ENCODE results near the gene SDR9C7.
A peak's percentile ranks its signal among the peaks of the same experiment; 100 is the strongest.
"Not testable (repeated sequence)": the region's sequence is repeated elsewhere in the genome, so short reads cannot be mapped to it uniquely, and the experiment has no call there.

The SDR9C7 gene

DNA sequence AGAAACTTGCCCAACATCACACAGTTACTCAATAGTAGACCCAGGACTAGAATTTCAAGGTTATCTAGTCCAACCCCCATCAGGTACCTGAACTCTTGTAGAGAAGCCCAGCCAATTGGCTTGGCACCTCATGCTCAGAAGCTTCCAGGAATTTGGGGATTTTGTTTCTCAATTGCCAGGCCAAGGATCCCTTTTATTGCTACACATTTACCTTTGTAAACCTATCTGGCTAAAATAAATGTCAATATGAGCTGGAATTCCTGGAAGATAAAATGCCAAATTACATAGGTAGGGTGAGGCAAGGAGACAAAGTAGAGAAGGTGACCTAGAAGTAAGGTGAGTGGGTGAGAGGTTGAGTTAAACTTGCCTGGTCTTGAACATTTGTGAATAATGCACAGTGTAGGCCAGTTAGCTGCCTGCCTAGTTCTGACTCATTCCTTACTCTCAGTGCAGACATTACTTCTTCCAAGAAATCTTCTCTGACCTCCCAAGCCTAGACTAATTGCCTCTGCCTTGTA lies 36.3 kb downstream of the SDR9C7 start:
- peak in 1 of 2 donors; percentile 13 for DNase-seq (ENCODE audit: low read depth in 2 of 2)

DNA sequence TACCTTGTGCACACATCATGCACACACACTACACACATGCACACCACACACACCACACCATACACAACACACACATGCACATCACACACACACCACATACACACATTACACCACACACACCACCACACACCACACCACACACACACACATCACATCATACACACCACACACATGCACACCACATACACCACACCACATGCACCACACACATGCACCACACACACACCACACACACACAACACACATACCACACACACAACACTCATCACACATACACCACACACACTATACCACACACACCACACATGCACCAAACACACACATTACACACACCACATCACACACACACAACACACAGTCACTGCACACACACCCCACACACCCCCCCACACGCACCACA lies 38.1 kb downstream of the SDR9C7 start:
- no peak overlapping the region for H3K4me3 ChIP-seq (replicated peaks in 1 of 2; ENCODE audit: low read depth in 2 of 2, low read length in 2 of 2)
- TF ChIP-seq, protein P1, sequence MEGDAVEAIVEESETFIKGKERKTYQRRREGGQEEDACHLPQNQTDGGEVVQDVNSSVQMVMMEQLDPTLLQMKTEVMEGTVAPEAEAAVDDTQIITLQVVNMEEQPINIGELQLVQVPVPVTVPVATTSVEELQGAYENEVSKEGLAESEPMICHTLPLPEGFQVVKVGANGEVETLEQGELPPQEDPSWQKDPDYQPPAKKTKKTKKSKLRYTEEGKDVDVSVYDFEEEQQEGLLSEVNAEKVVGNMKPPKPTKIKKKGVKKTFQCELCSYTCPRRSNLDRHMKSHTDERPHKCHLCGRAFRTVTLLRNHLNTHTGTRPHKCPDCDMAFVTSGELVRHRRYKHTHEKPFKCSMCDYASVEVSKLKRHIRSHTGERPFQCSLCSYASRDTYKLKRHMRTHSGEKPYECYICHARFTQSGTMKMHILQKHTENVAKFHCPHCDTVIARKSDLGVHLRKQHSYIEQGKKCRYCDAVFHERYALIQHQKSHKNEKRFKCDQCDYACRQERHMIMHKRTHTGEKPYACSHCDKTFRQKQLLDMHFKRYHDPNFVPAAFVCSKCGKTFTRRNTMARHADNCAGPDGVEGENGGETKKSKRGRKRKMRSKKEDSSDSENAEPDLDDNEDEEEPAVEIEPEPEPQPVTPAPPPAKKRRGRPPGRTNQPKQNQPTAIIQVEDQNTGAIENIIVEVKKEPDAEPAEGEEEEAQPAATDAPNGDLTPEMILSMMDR (IDR thresholded peaks at IDR 0.05; ENCODE audit: low read depth, low read length): no peak
- no peak for DNase-seq (ENCODE audit: low read depth in 2 of 2)

More for the DNA sequence above, 36.3 kb downstream of the SDR9C7 start:
- H3K4me3 ChIP-seq (replicated peaks in 1 of 2; ENCODE audit: low read depth in 2 of 2, low read length in 2 of 2): no peak overlapping the region
- TF ChIP-seq, protein P1 (IDR thresholded peaks at IDR 0.05; ENCODE audit: low read depth, low read length): no peak

- TF ChIP-seq, protein P1 (IDR thresholded peaks at IDR 0.05; ENCODE audit: low read depth, low read length): no peak
- peak in 1 of 2 donors; percentile 14 for DNase-seq (ENCODE audit: low read depth in 2 of 2)
- no peak overlapping the region for H3K4me3 ChIP-seq (replicated peaks in 1 of 2; ENCODE audit: low read depth in 2 of 2, low read length in 2 of 2)
Measured at GRCh38 chr12:56894698-56895368, 39.4 kb downstream of the SDR9C7 start.

DNA sequence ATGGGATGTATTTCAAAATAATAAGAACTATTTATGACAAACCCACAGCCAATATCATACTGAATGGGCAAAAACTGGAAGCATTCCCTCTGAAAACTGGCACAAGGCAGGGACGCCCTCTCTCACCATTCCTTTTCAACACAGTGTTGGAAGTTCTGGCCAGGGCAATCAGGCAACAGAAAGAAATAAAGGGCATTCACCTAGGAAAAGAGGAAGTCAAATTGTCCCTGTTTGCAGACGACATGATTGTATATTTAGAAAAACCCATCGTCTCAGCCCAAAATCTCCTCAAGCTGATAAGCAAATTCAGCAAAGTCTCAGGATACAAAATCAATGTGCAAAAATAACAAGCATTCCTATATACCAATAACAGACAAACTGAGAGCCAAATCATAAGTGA lies 42.3 kb downstream of the SDR9C7 start:
- H3K4me3 ChIP-seq (replicated peaks in 1 of 2; ENCODE audit: low read depth in 2 of 2, low read length in 2 of 2); DNase-seq (ENCODE audit: low read depth in 2 of 2): not testable (repeated sequence)

- TF ChIP-seq, protein P1 (IDR thresholded peaks at IDR 0.05; ENCODE audit: low read depth, low read length): no peak
- no peak overlapping the region for H3K4me3 ChIP-seq (replicated peaks in 1 of 2; ENCODE audit: low read depth in 2 of 2, low read length in 2 of 2)
- no peak for DNase-seq (ENCODE audit: low read depth in 2 of 2)
Measured at GRCh38 chr12:56886319-56886718, 47.9 kb downstream of the SDR9C7 start.

- no peak overlapping the region for H3K4me3 ChIP-seq (replicated peaks in 1 of 2; ENCODE audit: low read depth in 2 of 2, low read length in 2 of 2)
- no peak for DNase-seq (ENCODE audit: low read depth in 2 of 2)
- TF ChIP-seq, protein P1 (IDR thresholded peaks at IDR 0.05; ENCODE audit: low read depth, low read length): no peak
Measured at GRCh38 chr12:56885316-56885715, 48.9 kb downstream of the SDR9C7 start.

DNA sequence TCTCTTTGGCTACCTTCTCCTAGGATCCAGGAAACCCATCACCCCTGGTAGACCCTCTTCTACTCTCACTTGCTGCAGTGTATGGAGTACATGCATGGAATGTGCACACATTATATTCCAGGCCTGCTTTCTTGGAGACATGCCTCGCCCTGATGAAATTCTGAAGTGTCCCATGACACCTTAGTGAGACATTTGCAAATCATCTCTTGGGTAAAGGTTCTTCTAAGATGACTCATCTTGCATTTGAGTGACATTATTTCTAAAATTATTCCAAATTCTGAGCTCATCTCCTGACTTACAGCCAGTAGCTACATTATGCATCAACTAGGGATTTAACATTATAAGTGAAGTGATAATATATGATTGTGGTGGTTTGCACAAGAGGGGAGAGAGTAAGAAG lies 49.8 kb downstream of the SDR9C7 start:
- no peak overlapping the region for H3K4me3 ChIP-seq (replicated peaks in 1 of 2; ENCODE audit: low read depth in 2 of 2, low read length in 2 of 2)
- TF ChIP-seq, protein P1 (IDR thresholded peaks at IDR 0.05; ENCODE audit: low read depth, low read length): no peak
- DNase-seq (ENCODE audit: low read depth in 2 of 2): peak; percentile 4 to 59

DNA sequence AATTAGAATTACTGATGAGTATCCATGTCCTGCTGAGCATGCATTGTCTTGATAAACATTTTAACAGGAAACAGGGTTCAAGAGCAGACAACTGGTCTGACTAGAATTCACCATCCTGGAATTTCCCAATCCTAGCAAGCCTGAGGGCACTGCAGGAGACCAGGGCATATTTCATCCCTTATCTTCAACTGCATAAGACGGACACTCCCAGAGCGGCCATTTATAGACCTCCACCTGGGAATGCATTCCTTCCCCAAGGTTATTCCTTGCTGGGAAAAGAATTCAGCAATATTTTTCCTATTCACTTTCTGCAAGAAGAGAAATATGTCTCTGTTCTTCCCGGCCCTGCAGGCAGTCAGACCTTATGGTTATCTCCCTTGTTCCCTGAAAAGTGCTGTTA lies 51.8 kb downstream of the SDR9C7 start:
- DNase-seq (ENCODE audit: low read depth in 2 of 2); H3K4me3 ChIP-seq (replicated peaks in 1 of 2; ENCODE audit: low read depth in 2 of 2, low read length in 2 of 2): not testable (repeated sequence)
